Measurements from ENCODE around the gene ZMAT5. TPM values are rescaled to one million over a fixed set of nuclear protein-coding genes. Genes with fewer than 3 reads are reported as not detected.

Gene ZMAT5
- total RNA-seq, 1 experiment from 2014 or later, result 16.0 TPM

DNA sequence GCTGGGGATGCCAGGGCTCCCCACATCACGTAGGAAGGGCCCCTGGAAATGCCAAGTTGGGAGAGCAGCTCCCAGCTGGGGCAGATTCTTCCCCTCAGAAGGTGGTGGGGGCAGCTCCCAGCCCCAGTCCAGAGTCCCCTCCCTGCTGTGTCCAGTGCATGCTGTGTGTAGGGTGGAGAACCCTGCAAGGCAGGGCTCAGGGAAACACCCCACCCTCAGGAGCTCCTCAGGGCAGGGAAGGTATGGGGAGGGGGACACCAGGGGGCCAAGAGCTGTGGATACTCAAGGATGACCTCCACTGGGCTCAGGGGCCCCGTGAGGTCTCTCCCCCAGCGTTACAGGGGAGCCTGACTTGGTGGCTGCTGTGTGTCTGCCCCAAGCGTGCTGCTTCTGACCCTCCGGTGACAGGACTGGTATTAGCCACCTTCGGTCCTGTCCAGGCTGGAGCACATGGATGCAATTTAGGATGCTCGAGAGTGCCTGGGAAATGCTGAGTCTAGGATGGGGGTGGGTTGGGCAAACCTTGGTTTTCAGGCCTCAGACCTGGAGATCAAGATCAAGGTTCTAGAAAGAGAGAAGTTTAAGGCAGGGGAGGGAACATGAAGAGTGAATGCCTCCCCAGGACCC, 63.1 kb downstream of the ZMAT5 start:
- RAD21 ChIA-PET (ENCODE audit: low non-redundant PET in 1 of 2, low total read pairs in 2 of 2, uncharacterized antibody in 2 of 2, unreplicated experiment in 2 of 2), result no interaction called here

GRCh38 chr22:29702931-29703501, 63.8 kb downstream of the ZMAT5 start:
- Histone ChIP-seq H3K9ac (ENCODE audit: low read length) (no peak overlapping the region), H3K36me3 (ENCODE audit: control insufficient read depth in 1 of 2, insufficient read depth in 2 of 2, low read length in 2 of 2) (no peaks in the 10 kb centered on the region), H3K4me3 (replicated peaks in 1 of 2; ENCODE audit: low read depth in 1 of 2, low read length in 2 of 2) (no peak overlapping the region), H3K9me2 (ENCODE audit: insufficient read depth) (no peaks in the 10 kb centered on the region), H3K4me2 (ENCODE audit: low read length) (no peak overlapping the region), H2AFZ (ENCODE audit: low read depth, low read length, poor library complexity, severe bottlenecking) (no peak overlapping the region), H4K20me1 (ENCODE audit: insufficient read depth) (no peaks in the 10 kb centered on the region), H3K9me3 (ENCODE audit: control insufficient read depth in 1 of 2, insufficient read depth in 1 of 2, low read depth in 1 of 2, low read length in 2 of 2) (no peaks in the 10 kb centered on the region), H3K4me1 (ENCODE audit: control insufficient read depth in 1 of 2, insufficient read depth in 2 of 2, low read length in 2 of 2) (peaks cover 36 to 41% of the 10 kb centered on the region in 2 experiments), H3K27me3 (ENCODE audit: insufficient read depth, low read length) (no peaks in the 10 kb centered on the region), H3K79me2 (ENCODE audit: insufficient read depth, low read length) (no peaks in the 10 kb centered on the region), H3K27ac (ENCODE audit: low read depth, low read length) (peak overlapping the region; percentile 38; the same call in 1 of the 2 replicates)
- ChIA-PET POLR2A (no interaction called here), CTCF (interaction anchor here (2.1 to 3.1 kb wide), 4 partner anchors 11 to 386 kb away, joined by 7 to 29 read pairs (median 20); no protein-coding TSS in a partner anchor), RAD21 (ENCODE audit: low non-redundant PET in 1 of 2, low total read pairs in 2 of 2, uncharacterized antibody in 2 of 2, unreplicated experiment in 2 of 2) (interaction anchor here in 1 of 2 experiments (0.8 kb wide), 1 partner anchor 64 kb away, joined by 3 read pairs; the partner anchor contains the start of genes UQCR10 and ZMAT5)
- intact Hi-C loops (cut with micrococcal nuclease), result no loop called here
- no TSS peak for BruUV-seq (replicated peaks)
- DNase-seq (ENCODE audit: low read depth, low spot score) (no peak), ATAC-seq (no peak)
- TF ChIP-seq POLR2A (IDR thresholded peaks at IDR 0.05; ENCODE audit: borderline replicate concordance, extremely low read depth, insufficient read depth, insufficient read length) (no peak), CEBPB (IDR thresholded peaks at IDR 0.05; ENCODE audit: low read depth) (no peak), EZH2phosphoT487 (IDR thresholded peaks at IDR 0.05; ENCODE audit: borderline replicate concordance) (no peak), ZNF274 (IDR thresholded peaks at IDR 0.05; ENCODE audit: low read depth, low read length) (no peak), SIN3A (IDR thresholded peaks at IDR 0.05; ENCODE audit: low read depth) (no peak), ELF1 (IDR thresholded peaks at IDR 0.05; ENCODE audit: borderline replicate concordance, low read depth) (no peak), EGR1 (IDR thresholded peaks at IDR 0.05; ENCODE audit: low read depth) (no peak), CTCF (IDR thresholded peaks at IDR 0.05 in 2 of 3, conservative IDR thresholded peaks at IDR 0.05 in 1 of 3; ENCODE audit: borderline replicate concordance in 1 of 3, insufficient read depth in 1 of 3, low read depth in 2 of 3, low read length in 2 of 3) (no peak), ZFX (IDR thresholded peaks at IDR 0.05) (no peak), CBX3 (IDR thresholded peaks at IDR 0.05; ENCODE audit: low read depth) (no peak)

More for the DNA sequence above, 63.1 kb downstream of the ZMAT5 start:
- Histone ChIP-seq H4K20me1 (ENCODE audit: insufficient read depth) (no peaks in the 10 kb centered on the region), H2AFZ (ENCODE audit: low read depth, low read length, poor library complexity, severe bottlenecking) (no peak overlapping the region), H3K79me2 (ENCODE audit: insufficient read depth, low read length) (no peaks in the 10 kb centered on the region), H3K9me2 (ENCODE audit: insufficient read depth) (no peaks in the 10 kb centered on the region), H3K4me1 (ENCODE audit: control insufficient read depth in 1 of 2, insufficient read depth in 2 of 2, low read length in 2 of 2) (peaks cover 36 to 41% of the 10 kb centered on the region in 2 experiments), H3K4me2 (ENCODE audit: low read length) (no peak overlapping the region), H3K9ac (ENCODE audit: low read length) (no peak overlapping the region), H3K4me3 (replicated peaks in 1 of 2; ENCODE audit: low read depth in 1 of 2, low read length in 2 of 2) (no peak overlapping the region), H3K27ac (ENCODE audit: low read depth, low read length) (no peak overlapping the region), H3K36me3 (ENCODE audit: control insufficient read depth in 1 of 2, insufficient read depth in 2 of 2, low read length in 2 of 2) (no peaks in the 10 kb centered on the region), H3K27me3 (ENCODE audit: insufficient read depth, low read length) (no peaks in the 10 kb centered on the region), H3K9me3 (ENCODE audit: control insufficient read depth in 1 of 2, insufficient read depth in 1 of 2, low read depth in 1 of 2, low read length in 2 of 2) (no peaks in the 10 kb centered on the region)
- DNase-seq (ENCODE audit: low read depth, low spot score) (no peak), ATAC-seq (no peak)
- no TSS peak for BruUV-seq (replicated peaks)
- ChIA-PET CTCF (no interaction called here), POLR2A (no interaction called here)
- intact Hi-C loops (cut with micrococcal nuclease), result no loop called here
- TF ChIP-seq JUND (IDR thresholded peaks at IDR 0.05) (no peak), POLR2A (IDR thresholded peaks at IDR 0.05; ENCODE audit: borderline replicate concordance, extremely low read depth, insufficient read depth, insufficient read length) (no peak)
